Activated B cell treated with CpG ODN at 0.5 μM for 24 hours (primary cell): ENCODE results near the gene SNRNP25. TPM values are rescaled to one million over a fixed set of nuclear protein-coding genes. Genes with fewer than 3 reads are reported as not detected.

Experiments
- ATAC-seq: fragments of 200-7000 bp; cut with Tn5 transposase; one replicate; pipeline ENCODE4 v1.10.0; 2021; ENCODE audit warnings: low read depth, mild to moderate bottlenecking, moderate library complexity
- CTCF ChIA-PET: fragments of 350-600 bp; sonication (Branson Sonifier 250); formaldehyde crosslinking; loops from one replicate; lab custom pipeline; 2021; ENCODE audit warnings: antibody characterized with exemption; lab: Charles Lee
- POLR2A ChIA-PET: fragments of 350-600 bp; sonication (Branson Sonifier 250); formaldehyde crosslinking; loops from one replicate; lab custom pipeline; 2021; ENCODE audit warnings: antibody characterized with exemption; lab: Charles Lee
- DNase-seq: peaks from one replicate; pipeline ENCODE4 v3.0.0; 2022
- H3K27ac Mint-ChIP-seq: one replicate; pipeline ENCODE4 v1.8.0; 2020; ENCODE audit warnings: mixed read lengths
- H3K27me3 Mint-ChIP-seq: one replicate; pipeline ENCODE4 v1.8.0; 2021; ENCODE audit warnings: mixed read lengths
- H3K36me3 Mint-ChIP-seq: one replicate; pipeline ENCODE4 v1.8.0; 2021; ENCODE audit warnings: low read depth, mixed read lengths
- H3K4me1 Mint-ChIP-seq: one replicate; pipeline ENCODE4 v1.8.0; 2021; ENCODE audit warnings: mixed read lengths
- H3K4me3 Mint-ChIP-seq: one replicate; pipeline ENCODE4 v1.8.0; 2020; ENCODE audit warnings: mild to moderate bottlenecking, mixed read lengths
- H3K9me3 Mint-ChIP-seq: one replicate; pipeline ENCODE4 v1.8.0; 2020; ENCODE audit warnings: mixed read lengths
- CTCF ChIP-seq: fragments of 200-600 bp; IDR thresholded peaks from one replicate; pipeline ENCODE4 v1.8.0; 2022; ENCODE audit warnings: antibody characterized with exemption, mild to moderate bottlenecking
- intact Hi-C: fragments of 100-400 bp; cut with micrococcal nuclease; formaldehyde crosslinking; loops from one replicate; pipeline ENCODE4 v1.15.1; 2024
- total RNA-seq: library from RNA; stranded (reverse); gene quantifications from 2 replicates; pipeline ENCODE4 v1.2.3, GENCODE V29; 2022

The SNRNP25 gene
- total RNA-seq, 1 donor from 2014 or later: 34.9 TPM

- intact Hi-C loops: no loop called here
- Mint-ChIP-seq H3K36me3 (peaks cover 72% of the 10 kb centered on the region), H3K27me3 (no peaks in the 10 kb centered on the region), H3K27ac (no peak overlapping the region), H3K4me3 (no peak overlapping the region), H3K4me1 (peaks cover 15% of the 10 kb centered on the region), H3K9me3 (no peaks in the 10 kb centered on the region)
- no peak for TF ChIP-seq CTCF
- POLR2A ChIA-PET: no interaction called here
- ATAC-seq (no peak), DNase-seq (no peak)
- CTCF ChIA-PET: no interaction called here
Measured at GRCh38 chr16:47234-47633, 6.4 kb upstream of the SNRNP25 start.

GRCh38 chr16:50769-51591, 2.6 kb upstream of the SNRNP25 start:
- ChIA-PET CTCF (no interaction called here), POLR2A (interaction anchor here (0.6 kb wide), 1 partner anchor 17 kb away, joined by 3 read pairs; no protein-coding TSS in a partner anchor)
- Mint-ChIP-seq H3K27me3 (no peaks in the 10 kb centered on the region), H3K27ac (no peak overlapping the region), H3K9me3 (no peaks in the 10 kb centered on the region), H3K4me1 (peaks cover 27% of the 10 kb centered on the region), H3K4me3 (peak overlapping the region; percentile 24), H3K36me3 (peaks cover 51% of the 10 kb centered on the region)
- intact Hi-C loops: no loop called here
- DNase-seq: no peak
- no peak for TF ChIP-seq CTCF
- ATAC-seq: no peak

GRCh38 chr16:54237-54581, 581 bp downstream of the SNRNP25 start:
- Mint-ChIP-seq H3K27ac (peak overlapping the region; percentile 88), H3K27me3 (no peaks in the 10 kb centered on the region), H3K4me3 (peak overlapping the region; percentile 95), H3K4me1 (peaks cover 27% of the 10 kb centered on the region), H3K36me3 (peaks cover 53% of the 10 kb centered on the region), H3K9me3 (no peaks in the 10 kb centered on the region)
- ATAC-seq (no peak), DNase-seq (no peak)
- ChIA-PET CTCF (no interaction called here), POLR2A (interaction anchor here (0.7 to 2.5 kb wide), 9 partner anchors 10 to 181 kb away, joined by 3 to 50 read pairs (median 8); partner anchors contain the start of genes FAM234A and MPG)
- intact Hi-C loops: no loop called here
- no peak for TF ChIP-seq CTCF

DNA sequence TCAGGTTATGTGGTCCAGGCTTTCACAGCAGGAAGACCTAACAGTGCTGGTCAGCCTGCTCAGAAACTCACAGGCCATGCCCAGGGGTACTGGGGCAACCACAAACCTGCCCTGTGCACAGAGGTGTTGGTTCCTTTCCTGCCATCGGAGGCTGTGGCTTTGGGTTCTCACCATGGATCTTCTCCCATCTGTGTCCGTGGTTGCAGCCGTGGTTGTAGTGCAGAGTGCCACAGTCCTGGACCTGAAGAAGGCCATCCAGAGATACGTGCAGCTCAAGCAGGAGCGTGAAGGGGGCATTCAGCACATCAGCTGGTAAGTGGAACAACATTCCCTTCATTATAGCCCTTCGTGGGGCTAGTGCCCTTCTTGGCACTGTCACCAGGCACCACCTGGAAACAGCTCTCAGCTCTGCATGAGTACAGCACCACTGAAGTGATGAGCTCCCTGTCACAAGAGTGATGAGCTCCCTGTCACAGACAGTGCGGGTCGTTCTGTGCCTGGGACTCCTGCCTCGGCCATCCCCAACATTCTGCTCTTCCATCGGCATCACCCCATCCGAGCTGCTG, 2.0 kb downstream of the SNRNP25 start:
- no peaks in the 10 kb centered on the region for H3K27me3 Mint-ChIP-seq
- ChIA-PET POLR2A (interaction anchor here (0.6 to 1.6 kb wide), 2 partner anchors 38 to 179 kb away, joined by 3 to 9 read pairs; no protein-coding TSS in a partner anchor), CTCF (interaction anchor here (1.2 kb wide), 1 partner anchor 10 kb away, joined by 3 read pairs; no protein-coding TSS in a partner anchor)
- H3K4me1 Mint-ChIP-seq: peaks cover 26% of the 10 kb centered on the region
- no peaks in the 10 kb centered on the region for H3K9me3 Mint-ChIP-seq
- peaks cover 44% of the 10 kb centered on the region for H3K36me3 Mint-ChIP-seq
- intact Hi-C loops: no loop called here
- no peak overlapping the region for H3K27ac Mint-ChIP-seq
- H3K4me3 Mint-ChIP-seq: peak overlapping the region; percentile 32
- no peak for ATAC-seq
- DNase-seq: no peak
- TF ChIP-seq CTCF: no peak

- Mint-ChIP-seq H3K9me3 (no peaks in the 10 kb centered on the region), H3K27ac (no peak overlapping the region), H3K4me1 (peaks cover 18% of the 10 kb centered on the region), H3K36me3 (peaks cover 37% of the 10 kb centered on the region), H3K27me3 (no peaks in the 10 kb centered on the region), H3K4me3 (peak overlapping the region; percentile 32)
- ChIA-PET POLR2A (interaction anchor here (1.6 kb wide), 1 partner anchor 179 kb away, joined by 3 read pairs; no protein-coding TSS in a partner anchor), CTCF (interaction anchor here (1.1 to 1.2 kb wide), 2 partner anchors 9 kb away, joined by 3 read pairs; no protein-coding TSS in a partner anchor)
- ATAC-seq: no peak
- DNase-seq: no peak
- intact Hi-C loops: no loop called here
- TF ChIP-seq CTCF: no peak
Measured at GRCh38 chr16:56231-56927, 2.8 kb downstream of the SNRNP25 start.
